ENCODE data around the gene BEGAIN. TPM values are rescaled to one million over a fixed set of nuclear protein-coding genes. Genes with fewer than 3 reads are reported as not detected.
A peak's percentile ranks its signal among the peaks of the same experiment; 100 is the strongest.

The BEGAIN gene
- total RNA-seq, 4 donors from 2014 or later = 0.27 to 2.5 (median 0.37) TPM; not detected in 1

- Histone ChIP-seq H3K4me3 (no peak overlapping the region), H3K9me3 (no peaks in the 10 kb centered on the region), H3K36me3 (no peaks in the 10 kb centered on the region), H3K27me3 (peaks cover 54% of the 10 kb centered on the region), H3K4me1 (peaks cover 9 to 25% (median 19%) of the 10 kb centered on the region in 4 donors), H3K27ac (no peak overlapping the region)
- in situ Hi-C loops (cut with MboI; ENCODE audit: low pct_ligation_motif_present in 1 of 4, low pct_unique_long_range_greater_than_20kb in 1 of 4, low sequenced_read_pairs in 3 of 4) (no loop called here), intact Hi-C loops (cut with DNase I; ENCODE audit: low total_unique reads) (no loop called here)
- TF ChIP-seq CTCF (IDR thresholded peaks at IDR 0.05) = no peak
- TF ChIP-seq POLR2A (IDR thresholded peaks at IDR 0.05) = no peak
- TF ChIP-seq POLR2AphosphoS5 (IDR thresholded peaks at IDR 0.05) = peak in 1 of 3 donors; percentile 11
- WGBS, 2 donors (ENCODE audit: low coverage in 1 of 2) = 62% methylated on average over 10 of the region's 11 CpGs; no CpG with 5 or more reads in 1 of the 2 donors
- DNase-seq = peak; percentile 83
Observed at GRCh38 chr14:100566119-100566518, 21.1 kb downstream of the BEGAIN start.

- intact Hi-C loops (cut with DNase I; ENCODE audit: low total_unique reads) (no loop called here), in situ Hi-C loops (cut with MboI; ENCODE audit: low pct_ligation_motif_present in 1 of 4, low pct_unique_long_range_greater_than_20kb in 1 of 4, low sequenced_read_pairs in 3 of 4) (no loop called here)
- H3K4me3 ChIP-seq = no peak overlapping the region
- peaks cover 50% of the 10 kb centered on the region for H3K27me3 ChIP-seq
- no peaks in the 10 kb centered on the region for H3K9me3 ChIP-seq
- 60% methylated on average over 3 of the region's 3 CpGs; no CpG with 5 or more reads in 1 of the 2 donors for WGBS, 2 donors (ENCODE audit: low coverage in 1 of 2)
- no peaks in the 10 kb centered on the region for H3K36me3 ChIP-seq
- TF ChIP-seq POLR2A (IDR thresholded peaks at IDR 0.05) (no peak), POLR2AphosphoS5 (IDR thresholded peaks at IDR 0.05) (no peak), CTCF (IDR thresholded peaks at IDR 0.05) (no peak), EP300 (IDR thresholded peaks at IDR 0.05; ENCODE audit: low read depth) (no peak)
- H3K4me1 ChIP-seq = peaks cover 9 to 25% (median 19%) of the 10 kb centered on the region in 4 donors
- no peak overlapping the region for H3K27ac ChIP-seq
- no peak for DNase-seq
Observed at GRCh38 chr14:100565650-100566049, 21.6 kb downstream of the BEGAIN start.

- no peak for DNase-seq
- no peak overlapping the region for H3K4me3 ChIP-seq
- 7 to 60% methylated on average over 2 to 6 of the region's 6 CpGs for WGBS, 2 donors (ENCODE audit: low coverage in 1 of 2)
- in situ Hi-C loops (cut with MboI; ENCODE audit: low pct_ligation_motif_present in 1 of 4, low pct_unique_long_range_greater_than_20kb in 1 of 4, low sequenced_read_pairs in 3 of 4) (no loop called here), intact Hi-C loops (cut with DNase I; ENCODE audit: low total_unique reads) (no loop called here)
- no peak for TF ChIP-seq EP300 (IDR thresholded peaks at IDR 0.05; ENCODE audit: low read depth)
- TF ChIP-seq POLR2AphosphoS5 (IDR thresholded peaks at IDR 0.05) = no peak
- no peak for TF ChIP-seq POLR2A (IDR thresholded peaks at IDR 0.05)
- TF ChIP-seq CTCF (IDR thresholded peaks at IDR 0.05) = no peak
- no peak overlapping the region for H3K27ac ChIP-seq
- peaks cover 9 to 25% (median 19%) of the 10 kb centered on the region in 4 donors for H3K4me1 ChIP-seq
- H3K36me3 ChIP-seq = no peaks in the 10 kb centered on the region
- no peaks in the 10 kb centered on the region for H3K9me3 ChIP-seq
- H3K27me3 ChIP-seq = peaks cover 38% of the 10 kb centered on the region
Observed at GRCh38 chr14:100564512-100564911, 22.7 kb downstream of the BEGAIN start.

- in situ Hi-C loops (cut with MboI; ENCODE audit: low pct_ligation_motif_present in 1 of 4, low pct_unique_long_range_greater_than_20kb in 1 of 4, low sequenced_read_pairs in 3 of 4) = no loop called here
- DNase-seq = no peak
- no peak overlapping the region for H3K4me3 ChIP-seq
- H3K27ac ChIP-seq = no peak overlapping the region
- no peaks in the 10 kb centered on the region for H3K36me3 ChIP-seq
- H3K9me3 ChIP-seq = no peaks in the 10 kb centered on the region
- WGBS, 2 donors (ENCODE audit: low coverage in 1 of 2) = 73 to 80% methylated on average over 2 to 18 of the region's 18 CpGs
- H3K4me1 ChIP-seq = peaks cover 4 to 10% (median 8%) of the 10 kb centered on the region in 4 donors
- H3K27me3 ChIP-seq = peaks cover 26% of the 10 kb centered on the region
- intact Hi-C loops (cut with DNase I; ENCODE audit: low total_unique reads) = no loop called here
- TF ChIP-seq POLR2AphosphoS5 (IDR thresholded peaks at IDR 0.05) = no peak
- no peak for TF ChIP-seq CTCF (IDR thresholded peaks at IDR 0.05)
- no peak for TF ChIP-seq EP300 (IDR thresholded peaks at IDR 0.05; ENCODE audit: low read depth)
- no peak for TF ChIP-seq POLR2A (IDR thresholded peaks at IDR 0.05)
Observed at GRCh38 chr14:100562751-100563150, 24.5 kb downstream of the BEGAIN start.
